GM12872 (cell line): Measurements from ENCODE around the gene PLEKHF1.
A peak's percentile ranks its signal among the peaks of the same experiment; 100 is the strongest.

Experiments used
- TF ChIP-seq, protein P1 (sequence below): IDR thresholded peaks from 3 replicates; pipeline ENCODE4 v1.5.1; 2011; ENCODE audit warnings: low read depth, mild to moderate bottlenecking, low read length, moderate library complexity; ENCODE audit not compliant: insufficient read depth

Gene PLEKHF1

DNA sequence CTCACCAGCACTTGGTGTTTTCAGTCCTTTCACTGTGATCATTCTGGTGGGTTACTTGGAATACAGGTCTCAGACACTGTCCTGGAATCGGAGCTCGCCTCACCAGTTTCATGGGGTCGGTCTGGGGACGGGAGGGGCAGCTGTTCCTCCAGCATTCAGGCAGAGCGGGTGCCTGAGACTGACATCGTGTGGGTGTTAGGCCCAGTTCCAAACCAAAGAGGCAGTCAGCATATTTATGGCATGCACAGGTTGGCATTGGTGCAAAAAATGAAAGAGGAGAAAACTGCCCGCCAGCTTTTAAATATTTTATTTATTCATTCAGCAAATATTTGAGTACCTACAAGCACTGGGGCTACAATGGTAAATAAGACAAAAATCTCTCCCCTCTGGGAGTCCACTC lies 20.1 kb downstream of the PLEKHF1 start:
- TF ChIP-seq, protein P1, sequence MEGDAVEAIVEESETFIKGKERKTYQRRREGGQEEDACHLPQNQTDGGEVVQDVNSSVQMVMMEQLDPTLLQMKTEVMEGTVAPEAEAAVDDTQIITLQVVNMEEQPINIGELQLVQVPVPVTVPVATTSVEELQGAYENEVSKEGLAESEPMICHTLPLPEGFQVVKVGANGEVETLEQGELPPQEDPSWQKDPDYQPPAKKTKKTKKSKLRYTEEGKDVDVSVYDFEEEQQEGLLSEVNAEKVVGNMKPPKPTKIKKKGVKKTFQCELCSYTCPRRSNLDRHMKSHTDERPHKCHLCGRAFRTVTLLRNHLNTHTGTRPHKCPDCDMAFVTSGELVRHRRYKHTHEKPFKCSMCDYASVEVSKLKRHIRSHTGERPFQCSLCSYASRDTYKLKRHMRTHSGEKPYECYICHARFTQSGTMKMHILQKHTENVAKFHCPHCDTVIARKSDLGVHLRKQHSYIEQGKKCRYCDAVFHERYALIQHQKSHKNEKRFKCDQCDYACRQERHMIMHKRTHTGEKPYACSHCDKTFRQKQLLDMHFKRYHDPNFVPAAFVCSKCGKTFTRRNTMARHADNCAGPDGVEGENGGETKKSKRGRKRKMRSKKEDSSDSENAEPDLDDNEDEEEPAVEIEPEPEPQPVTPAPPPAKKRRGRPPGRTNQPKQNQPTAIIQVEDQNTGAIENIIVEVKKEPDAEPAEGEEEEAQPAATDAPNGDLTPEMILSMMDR, result no peak

DNA sequence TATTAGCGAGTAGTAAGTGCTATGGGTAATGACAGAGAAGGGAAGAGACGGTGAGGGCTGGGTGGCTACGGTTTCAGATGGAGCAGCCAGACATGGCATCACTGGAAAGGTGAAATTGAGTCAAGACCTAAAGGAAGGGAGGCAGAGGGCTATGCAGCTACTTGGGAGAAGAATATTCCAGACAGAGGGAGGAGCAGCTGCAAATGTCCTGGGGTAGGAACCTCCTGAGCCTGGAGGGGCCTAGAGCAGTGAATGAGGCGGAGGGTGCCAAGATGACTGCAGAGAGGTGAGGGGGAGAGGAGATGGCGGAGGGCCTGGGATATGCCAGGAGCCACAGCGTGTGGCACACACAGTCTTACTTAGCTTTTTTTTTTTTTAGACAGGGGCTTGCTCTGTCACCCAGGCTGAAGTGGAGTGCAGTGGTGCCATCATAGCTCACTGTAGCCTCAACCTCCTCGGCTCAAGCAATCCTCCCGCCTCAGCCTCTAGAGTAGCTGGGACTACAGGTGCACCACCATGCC lies 21.1 kb downstream of the PLEKHF1 start:
- TF ChIP-seq, protein P1, result no peak

DNA sequence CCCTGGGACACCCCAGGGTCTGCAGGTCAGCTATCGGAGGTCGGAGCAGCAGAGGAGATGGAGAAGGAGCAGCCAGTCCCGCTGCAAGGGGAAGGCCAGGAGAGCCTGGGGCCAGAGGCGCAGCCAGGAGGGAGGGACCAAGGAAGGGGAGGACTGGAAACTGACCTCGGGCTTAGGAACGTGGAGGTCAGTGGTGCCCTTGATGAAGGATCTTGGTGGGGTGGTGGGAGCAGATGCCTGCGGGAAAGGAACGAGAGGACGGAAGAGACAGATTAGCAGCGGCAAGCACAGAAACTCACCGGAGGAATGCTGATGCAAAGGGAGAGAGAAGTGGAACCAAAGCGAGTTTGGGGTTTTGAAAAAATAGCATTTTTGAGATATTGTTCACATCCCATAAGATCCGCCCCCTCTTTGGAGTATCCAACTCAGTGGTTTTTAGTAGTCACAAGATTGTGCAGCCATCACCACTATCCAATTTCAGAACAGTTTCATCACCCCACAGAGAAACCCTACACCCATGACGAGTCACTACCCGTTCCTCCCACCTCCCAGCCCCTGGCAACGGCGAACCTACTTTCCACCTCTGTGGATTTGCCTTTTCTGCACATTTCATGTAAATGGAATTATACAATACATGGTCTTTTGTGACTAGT lies 22.1 kb downstream of the PLEKHF1 start:
- TF ChIP-seq, protein P1, result no peak

DNA sequence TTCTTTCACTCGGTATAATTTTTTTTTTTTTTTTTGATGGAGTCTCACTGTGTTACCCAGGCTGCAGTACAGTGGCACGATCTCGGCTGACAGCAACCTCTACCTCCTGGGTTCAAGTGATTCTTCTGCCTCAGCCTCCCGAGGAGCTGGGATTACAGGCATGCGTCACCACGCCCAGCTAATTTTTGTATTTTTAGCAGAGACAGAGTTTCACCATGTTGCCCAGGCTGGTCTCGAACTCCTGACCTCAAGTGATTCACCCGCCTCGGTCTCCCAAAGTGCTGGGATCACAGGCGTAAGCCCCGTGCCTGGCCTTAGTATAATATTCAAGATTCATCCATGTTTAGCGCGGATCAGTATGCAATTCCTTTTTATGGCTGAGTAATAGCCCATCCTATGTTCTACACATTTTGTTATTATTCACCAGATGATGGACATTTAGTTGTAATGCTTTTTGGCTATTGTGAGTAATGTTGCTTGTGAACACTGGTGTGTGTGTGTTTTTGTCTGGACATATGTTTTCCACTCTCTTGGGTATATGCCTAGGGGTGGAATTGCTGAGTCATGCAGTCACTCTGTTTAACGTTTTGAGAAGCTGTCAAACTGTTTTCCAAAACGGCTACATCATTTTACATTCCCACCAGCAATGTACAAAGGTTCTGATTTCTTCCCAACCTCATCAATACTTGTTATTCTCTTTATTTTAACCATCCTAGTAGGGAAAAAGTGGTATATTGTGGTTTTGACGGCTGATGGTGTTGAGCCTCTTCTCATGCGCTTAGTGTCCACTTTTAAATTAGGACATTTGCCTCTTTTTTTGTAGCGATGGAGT lies 22.9 kb downstream of the PLEKHF1 start:
- TF ChIP-seq, protein P1, result no peak

DNA sequence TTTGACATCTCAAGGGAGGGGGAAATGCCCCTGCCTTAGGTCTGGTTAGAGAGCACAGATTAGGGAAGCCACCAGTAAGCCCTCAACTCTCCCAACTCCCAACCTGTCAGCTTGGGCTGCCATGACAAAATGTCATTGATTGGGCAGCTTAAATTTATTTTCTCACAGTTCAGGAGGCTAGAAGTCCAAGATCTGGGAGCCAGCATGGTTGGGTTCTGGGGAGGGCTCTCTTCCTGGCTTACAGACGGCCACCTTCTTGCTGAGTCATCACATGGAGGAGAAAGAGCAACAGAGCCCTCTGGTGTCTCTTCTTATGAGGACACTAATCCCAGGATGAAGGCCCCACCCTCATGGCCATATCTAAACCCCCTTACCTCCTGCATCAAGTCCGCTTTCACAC lies 25.6 kb downstream of the PLEKHF1 start:
- TF ChIP-seq, protein P1, result peak; percentile 60

DNA sequence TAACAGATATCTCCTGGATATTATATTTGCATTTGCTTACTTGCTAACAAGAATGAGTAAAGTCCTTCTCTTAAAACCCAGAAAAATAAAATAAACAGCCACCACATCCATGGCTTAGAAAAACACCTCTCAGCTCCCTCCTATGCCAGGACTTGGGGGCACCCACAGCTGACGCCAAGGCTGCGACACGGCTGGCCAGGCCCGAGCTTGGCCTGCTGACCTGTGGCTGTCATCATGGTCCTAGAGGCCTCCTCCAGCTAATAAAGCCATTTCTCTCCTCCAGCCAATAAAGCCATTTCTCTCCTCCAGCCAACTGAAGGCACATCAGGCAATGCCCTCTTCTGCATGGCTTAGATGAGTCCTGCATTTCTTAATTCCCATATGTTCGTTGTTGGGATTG lies 28.9 kb downstream of the PLEKHF1 start:
- TF ChIP-seq, protein P1, result no peak
